NB4 (cell line): ENCODE data around the gene COX8C.

Experiments
- CTCF ChIP-seq: IDR thresholded peaks from one replicate; pipeline ENCODE4 v1.5.1; 2012; ENCODE audit warnings: low read depth, low read length
- MAX ChIP-seq: IDR thresholded peaks from 2 replicates; pipeline ENCODE4 v1.6.1; 2011; ENCODE audit warnings: low read depth, low read length
- MYC ChIP-seq: IDR thresholded peaks from 2 replicates; pipeline ENCODE4 v1.6.1; 2011; ENCODE audit warnings: low read depth, low read length
- POLR2A ChIP-seq: IDR thresholded peaks from 2 replicates; pipeline ENCODE4 v1.6.1; 2011; ENCODE audit warnings: mild to moderate bottlenecking; ENCODE audit not compliant: insufficient read length; ENCODE audit errors: extremely low read depth

- TF ChIP-seq POLR2A (no peak), CTCF (no peak), MYC (no peak), MAX (no peak)
Observed at GRCh38 chr14:93323600-93324174, 23.3 kb upstream of the COX8C start.
